HUES48 (cell line): ENCODE results near the gene FBXO27.
"Not testable (repeated sequence)": the region's sequence is repeated elsewhere in the genome, so short reads cannot be mapped to it uniquely, and the experiment has no call there.

Experiments
- H3K27ac ChIP-seq: one replicate; pipeline ENCODE4 v1.7.0; 2013; ENCODE audit warnings: low read depth, low read length, inconsistent platforms
- H3K27me3 ChIP-seq: 2 replicates; pipeline ENCODE4 v1.6.1; 2013; ENCODE audit warnings: mild to moderate bottlenecking, low read length; ENCODE audit not compliant: control insufficient read depth, insufficient read depth
- H3K36me3 ChIP-seq: 2 replicates; pipeline ENCODE4 v1.6.1; 2013; ENCODE audit warnings: low read length; ENCODE audit not compliant: control insufficient read depth, insufficient read depth
- H3K4me1 ChIP-seq: 2 replicates; pipeline ENCODE4 v1.6.1; 2013; ENCODE audit warnings: mild to moderate bottlenecking, low read length; ENCODE audit not compliant: control insufficient read depth, insufficient read depth
- H3K4me3 ChIP-seq: 2 replicates; pipeline ENCODE4 v1.5.1; 2013; ENCODE audit warnings: mild to moderate bottlenecking, low read depth, low read length
- H3K9ac ChIP-seq: 2 replicates; pipeline ENCODE4 v1.6.1; 2013; ENCODE audit warnings: mild to moderate bottlenecking, low read depth, low read length, moderate library complexity
- H3K9me3 ChIP-seq: 2 replicates; pipeline ENCODE4 v1.6.1; 2013; ENCODE audit warnings: low read length; ENCODE audit not compliant: control insufficient read depth, insufficient read depth

Gene FBXO27

DNA sequence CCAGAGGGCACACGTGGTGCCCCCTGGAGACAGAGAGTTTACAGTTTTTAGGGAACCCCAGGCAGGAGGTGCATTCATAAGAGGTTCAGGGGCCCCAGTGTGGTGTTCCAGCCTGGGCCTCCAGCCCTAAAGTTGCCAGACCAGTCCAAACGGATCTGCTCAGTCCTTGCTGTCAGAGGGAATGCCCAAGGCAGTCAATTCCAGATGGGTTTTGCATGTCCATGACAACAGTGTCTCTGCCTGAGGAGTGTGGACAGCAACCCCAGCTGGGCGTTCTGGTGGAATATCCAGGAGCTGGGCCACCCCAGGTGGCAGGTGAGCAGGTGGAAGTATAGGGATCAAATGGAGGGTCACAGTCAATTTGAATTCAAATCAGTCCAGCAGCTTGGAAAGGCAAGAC lies 25.3 kb downstream of the FBXO27 start:
- Histone ChIP-seq H3K36me3 (no peaks in the 10 kb centered on the region), H3K4me3 (no peak overlapping the region), H3K27me3 (no peaks in the 10 kb centered on the region), H3K9me3 (no peaks in the 10 kb centered on the region), H3K9ac (no peak overlapping the region), H3K27ac (no peak overlapping the region), H3K4me1 (no peaks in the 10 kb centered on the region)

DNA sequence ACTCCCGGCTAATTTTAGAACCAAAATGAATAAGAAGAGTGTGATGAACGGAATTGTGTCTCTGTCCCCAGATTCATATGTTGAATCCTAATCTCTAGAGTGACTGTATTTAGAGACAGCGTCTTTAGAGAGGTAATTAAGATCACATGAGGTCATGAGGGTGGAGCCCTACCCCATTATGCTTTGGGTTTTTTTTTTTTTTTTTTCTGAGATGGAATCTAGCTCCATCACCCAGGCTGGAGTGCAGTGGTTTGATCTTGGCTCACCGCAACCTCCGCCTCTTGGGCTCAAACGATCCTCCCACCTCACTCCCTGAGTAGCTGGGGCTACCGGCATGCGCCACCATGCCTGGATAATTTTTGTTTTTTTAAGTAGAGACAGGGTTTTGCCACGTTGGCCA lies 27.9 kb downstream of the FBXO27 start:
- H3K9me3 ChIP-seq: no peaks in the 10 kb centered on the region

GRCh38 chr19:39003796-39004195 lies 28.6 kb downstream of the FBXO27 start:
- Histone ChIP-seq H3K4me3 (no peak overlapping the region), H3K9me3 (no peaks in the 10 kb centered on the region), H3K9ac (no peak overlapping the region), H3K36me3 (no peaks in the 10 kb centered on the region), H3K4me1 (no peaks in the 10 kb centered on the region), H3K27ac (no peak overlapping the region), H3K27me3 (no peaks in the 10 kb centered on the region)

More for the DNA sequence above, 27.9 kb downstream of the FBXO27 start:
- H3K4me3 ChIP-seq: no peak overlapping the region
- no peak overlapping the region for H3K9ac ChIP-seq
- H3K27ac ChIP-seq: no peak overlapping the region
- H3K36me3 ChIP-seq: no peaks in the 10 kb centered on the region
- H3K27me3 ChIP-seq: no peaks in the 10 kb centered on the region
- no peaks in the 10 kb centered on the region for H3K4me1 ChIP-seq

DNA sequence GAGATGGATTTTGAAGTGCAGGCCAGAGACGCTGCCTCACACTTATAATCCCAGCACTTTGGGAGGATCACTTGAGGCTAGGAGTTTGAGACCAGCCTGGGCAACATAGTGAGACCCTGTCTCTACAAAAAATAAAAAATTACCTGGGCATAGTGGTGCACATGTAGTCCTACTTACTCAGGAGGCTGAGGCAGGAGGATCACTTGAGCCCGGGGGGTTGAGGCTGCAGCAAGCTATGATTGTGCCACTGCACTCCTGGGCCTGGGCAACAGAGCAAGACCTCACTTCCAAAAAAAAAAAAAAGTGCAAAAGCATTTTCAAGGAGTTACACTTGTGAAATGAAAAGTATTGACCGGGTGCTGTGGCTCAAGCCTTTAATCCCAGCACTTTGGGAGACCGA lies 29.2 kb downstream of the FBXO27 start:
- no peak overlapping the region for H3K27ac ChIP-seq
- H3K9ac ChIP-seq: no peak overlapping the region
- no peaks in the 10 kb centered on the region for H3K27me3 ChIP-seq
- H3K9me3 ChIP-seq: no peaks in the 10 kb centered on the region
- no peaks in the 10 kb centered on the region for H3K4me1 ChIP-seq
- H3K36me3 ChIP-seq: no peaks in the 10 kb centered on the region
- H3K4me3 ChIP-seq: no peak overlapping the region

GRCh38 chr19:39001041-39001440 lies 31.3 kb downstream of the FBXO27 start:
- H3K4me1 ChIP-seq: no peaks in the 10 kb centered on the region
- H3K4me3 ChIP-seq: no peak overlapping the region
- H3K27ac ChIP-seq: no peak overlapping the region
- H3K9me3 ChIP-seq: no peaks in the 10 kb centered on the region
- no peaks in the 10 kb centered on the region for H3K27me3 ChIP-seq
- H3K36me3 ChIP-seq: no peaks in the 10 kb centered on the region
- no peak overlapping the region for H3K9ac ChIP-seq

GRCh38 chr19:38997576-38997975 lies 34.8 kb downstream of the FBXO27 start:
- not testable (repeated sequence) for H3K9me3 ChIP-seq, H3K27me3 ChIP-seq, H3K36me3 ChIP-seq, H3K27ac ChIP-seq, H3K4me1 ChIP-seq, H3K9ac ChIP-seq, H3K4me3 ChIP-seq

GRCh38 chr19:38993271-38993670 lies 39.1 kb downstream of the FBXO27 start:
- no peaks in the 10 kb centered on the region for H3K27me3 ChIP-seq
- H3K9me3 ChIP-seq: no peaks in the 10 kb centered on the region
- peaks cover 5% of the 10 kb centered on the region; the same call in 1 of the 2 replicates for H3K4me1 ChIP-seq
- H3K9ac ChIP-seq: no peak overlapping the region
- no peak overlapping the region for H3K27ac ChIP-seq
- H3K4me3 ChIP-seq: no peak overlapping the region
- H3K36me3 ChIP-seq: no peaks in the 10 kb centered on the region

DNA sequence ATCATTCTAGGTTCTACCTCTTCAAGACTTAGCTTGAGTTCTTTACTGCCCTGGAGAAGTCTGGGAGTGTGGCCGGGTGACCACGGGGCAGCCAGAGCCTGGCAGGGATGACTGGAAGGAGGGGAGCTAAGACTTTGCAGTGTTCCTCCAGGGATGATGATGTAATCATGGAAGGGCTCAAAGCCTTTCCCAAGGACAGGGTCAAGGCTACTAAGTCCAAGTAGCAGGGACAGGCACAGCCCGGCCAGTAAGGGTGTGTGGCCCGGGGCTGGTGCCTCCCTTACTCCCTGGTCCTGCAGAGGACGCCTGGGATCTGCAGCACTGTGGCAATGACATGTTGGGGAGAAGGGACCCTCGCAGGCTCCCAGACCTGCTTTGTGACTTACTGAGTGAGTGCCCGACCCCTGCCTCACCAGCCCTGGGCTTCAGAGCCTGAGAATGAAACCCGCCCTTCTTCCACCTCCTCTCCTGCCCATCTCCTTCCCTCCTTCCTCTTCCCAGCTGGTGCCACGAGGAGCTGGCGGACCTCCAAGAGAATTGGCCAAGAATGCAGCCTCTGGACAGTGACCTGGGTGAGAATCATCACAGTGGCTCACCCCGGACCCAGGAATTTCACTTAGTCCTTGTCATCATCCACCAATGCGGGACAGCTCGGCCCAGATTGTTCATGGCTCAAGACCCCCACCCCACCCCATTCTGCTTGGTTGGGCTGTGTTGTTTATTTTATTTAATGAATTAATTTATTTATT lies 41.2 kb downstream of the FBXO27 start:
- no peaks in the 10 kb centered on the region for H3K9me3 ChIP-seq
- no peak overlapping the region for H3K4me3 ChIP-seq
- peaks cover 5% of the 10 kb centered on the region; the same call in 1 of the 2 replicates for H3K4me1 ChIP-seq
- H3K9ac ChIP-seq: no peak overlapping the region
- no peaks in the 10 kb centered on the region for H3K36me3 ChIP-seq
- H3K27ac ChIP-seq: no peak overlapping the region
- no peaks in the 10 kb centered on the region for H3K27me3 ChIP-seq

- not testable (repeated sequence) for H3K4me3 ChIP-seq, H3K27ac ChIP-seq, H3K27me3 ChIP-seq, H3K4me1 ChIP-seq, H3K9ac ChIP-seq, H3K9me3 ChIP-seq, H3K36me3 ChIP-seq
Observed at GRCh38 chr19:38989614-38990013, 42.7 kb downstream of the FBXO27 start.

- Histone ChIP-seq H3K4me1 (peaks cover 5% of the 10 kb centered on the region; the same call in 1 of the 2 replicates), H3K9ac (no peak overlapping the region), H3K9me3 (no peaks in the 10 kb centered on the region), H3K4me3 (no peak overlapping the region), H3K27me3 (no peaks in the 10 kb centered on the region), H3K27ac (peak overlapping the region; percentile 29), H3K36me3 (no peaks in the 10 kb centered on the region)
Observed at GRCh38 chr19:38989066-38989605, 43.2 kb downstream of the FBXO27 start.

DNA sequence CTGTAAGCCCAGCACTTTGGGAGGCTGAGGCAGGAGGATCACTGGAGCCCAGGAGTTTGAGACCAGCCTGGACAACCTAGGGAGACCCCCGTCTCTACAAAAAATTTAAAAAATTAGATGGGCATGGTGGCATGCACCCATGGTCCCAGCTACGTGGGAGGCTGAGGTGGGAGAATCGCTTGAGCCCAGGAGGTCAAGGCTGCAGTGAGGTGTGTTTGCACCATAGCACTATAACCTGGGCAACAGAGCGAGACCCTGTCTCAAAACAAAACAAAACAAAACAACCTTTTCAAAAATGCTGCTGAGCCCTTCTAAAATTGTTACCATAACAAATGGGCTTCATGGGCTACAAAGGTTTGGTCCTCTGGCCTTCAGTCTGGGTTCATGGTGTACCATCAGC lies 43.7 kb downstream of the FBXO27 start:
- H3K4me3 ChIP-seq, H3K4me1 ChIP-seq, H3K36me3 ChIP-seq, H3K27me3 ChIP-seq, H3K9me3 ChIP-seq, H3K9ac ChIP-seq: not testable (repeated sequence)
- H3K27ac ChIP-seq: peak overlapping the region; percentile 29
